SJSA1 (cell line): ENCODE data around the gene ARFIP1. TPM values are rescaled to one million over a fixed set of nuclear protein-coding genes. Genes with fewer than 3 reads are reported as not detected.
"Not testable (repeated sequence)": the region's sequence is repeated elsewhere in the genome, so short reads cannot be mapped to it uniquely, and the experiment has no call there.

ENCODE experiments used
- DNase-seq, 2 experiments: peaks; one replicate each; pipeline ENCODE4 v3.0.0-alpha.2; 2015 to 2020; ENCODE audit warnings: low spot score in 2 of 2, low read depth in 1 of 2
- H3K27ac ChIP-seq: fragments of 250-450 bp; sonication (Bioruptor Pico); 2 replicates; pipeline ENCODE4 v1.5.1; 2020; ENCODE audit warnings: mild to moderate bottlenecking, moderate library complexity
- H3K27me3 ChIP-seq: fragments of 250-450 bp; sonication (Bioruptor Pico); replicated peaks from 2 replicates; pipeline ENCODE4 v1.5.1; 2020; ENCODE audit warnings: mild to moderate bottlenecking, moderate library complexity
- H3K36me3 ChIP-seq: fragments of 250-450 bp; sonication (Bioruptor Pico); 2 replicates; pipeline ENCODE4 v1.5.1; 2020; ENCODE audit warnings: mild to moderate bottlenecking
- H3K4me1 ChIP-seq: fragments of 250-450 bp; sonication (Bioruptor Pico); replicated peaks from 2 replicates; pipeline ENCODE4 v1.6.1; 2021; ENCODE audit warnings: mild to moderate bottlenecking
- H3K4me3 ChIP-seq: fragments of 250-450 bp; sonication (Bioruptor Pico); 2 replicates; pipeline ENCODE4 v1.5.1; 2020; ENCODE audit warnings: mild to moderate bottlenecking
- H3K9me3 ChIP-seq: fragments of 250-450 bp; sonication (Bioruptor Pico); replicated peaks from 2 replicates; pipeline ENCODE4 v1.5.1; 2020; ENCODE audit warnings: mild to moderate bottlenecking
- total RNA-seq: library from RNA; depleted of rRNA; stranded (reverse); fragments of >200 nt; shearing (Covaris generic); gene quantifications from 2 replicates; pipeline ENCODE4 v1.2.3, GENCODE V29; 2014

ARFIP1 gene
- total RNA-seq, 1 experiment from 2014 or later = 46.4 TPM

GRCh38 chr4:152839729-152840128 is 60.0 kb downstream of the ARFIP1 start:
- not testable (repeated sequence) for H3K27ac ChIP-seq, H3K36me3 ChIP-seq, H3K27me3 ChIP-seq, H3K9me3 ChIP-seq, DNase-seq, H3K4me1 ChIP-seq, H3K4me3 ChIP-seq

- 0 out of 2 replicates have a peak, but pooled peaks cover 4% of the 10 kb centered on the region for H3K9me3 ChIP-seq
- DNase-seq = no peak
- H3K4me3 ChIP-seq = no peak overlapping the region
- H3K27me3 ChIP-seq = no peaks in the 10 kb centered on the region
- H3K27ac ChIP-seq = no peak overlapping the region
- H3K4me1 ChIP-seq = no peaks in the 10 kb centered on the region
- no peaks in the 10 kb centered on the region for H3K36me3 ChIP-seq
Measured at GRCh38 chr4:152843481-152844090, 63.8 kb downstream of the ARFIP1 start.

- Histone ChIP-seq H3K4me1 (no peaks in the 10 kb centered on the region), H3K4me3 (no peak overlapping the region), H3K36me3 (no peaks in the 10 kb centered on the region; the same call in 1 of the 2 replicates), H3K27ac (no peak overlapping the region), H3K9me3 (no peaks in the 10 kb centered on the region), H3K27me3 (no peaks in the 10 kb centered on the region)
- no peak for DNase-seq
Measured at GRCh38 chr4:152847376-152847775, 67.6 kb downstream of the ARFIP1 start.

- Histone ChIP-seq H3K4me1 (no peaks in the 10 kb centered on the region), H3K27ac (no peak overlapping the region)
- DNase-seq = no peak
Measured at GRCh38 chr4:152848508-152848907, 68.8 kb downstream of the ARFIP1 start.

GRCh38 chr4:152849350-152849749 is 69.6 kb downstream of the ARFIP1 start:
- Histone ChIP-seq H3K27me3 (no peaks in the 10 kb centered on the region), H3K4me3 (no peak overlapping the region), H3K4me1 (no peaks in the 10 kb centered on the region), H3K36me3 (no peaks in the 10 kb centered on the region; the same call in 1 of the 2 replicates), H3K27ac (no peak overlapping the region), H3K9me3 (no peaks in the 10 kb centered on the region; the same call in 1 of the 2 replicates)
- DNase-seq = no peak

More at GRCh38 chr4:152848508-152848907, 68.8 kb downstream of the ARFIP1 start:
- H3K27me3 ChIP-seq = no peaks in the 10 kb centered on the region
- no peaks in the 10 kb centered on the region; the same call in 1 of the 2 replicates for H3K9me3 ChIP-seq
- H3K36me3 ChIP-seq = no peaks in the 10 kb centered on the region; the same call in 1 of the 2 replicates
- no peak overlapping the region for H3K4me3 ChIP-seq

GRCh38 chr4:152850377-152850776 is 70.6 kb downstream of the ARFIP1 start:
- Histone ChIP-seq H3K27me3 (no peaks in the 10 kb centered on the region), H3K4me3 (no peak overlapping the region)
- no peak for DNase-seq

GRCh38 chr4:152851226-152851625 is 71.5 kb downstream of the ARFIP1 start:
- no peak overlapping the region for H3K27ac ChIP-seq

More at GRCh38 chr4:152850377-152850776, 70.6 kb downstream of the ARFIP1 start:
- Histone ChIP-seq H3K4me1 (no peaks in the 10 kb centered on the region), H3K9me3 (no peaks in the 10 kb centered on the region; the same call in 1 of the 2 replicates), H3K27ac (no peak overlapping the region), H3K36me3 (no peaks in the 10 kb centered on the region; the same call in 1 of the 2 replicates)

GRCh38 chr4:152853293-152853692 is 73.5 kb downstream of the ARFIP1 start:
- no peaks in the 10 kb centered on the region; the same call in 1 of the 2 replicates for H3K9me3 ChIP-seq
- no peaks in the 10 kb centered on the region; the same call in 1 of the 2 replicates for H3K36me3 ChIP-seq
- no peak overlapping the region for H3K27ac ChIP-seq
- no peak for DNase-seq
- no peak overlapping the region for H3K4me3 ChIP-seq
- H3K27me3 ChIP-seq = no peaks in the 10 kb centered on the region
- no peaks in the 10 kb centered on the region for H3K4me1 ChIP-seq

More at GRCh38 chr4:152851226-152851625, 71.5 kb downstream of the ARFIP1 start:
- DNase-seq = no peak
- Histone ChIP-seq H3K9me3 (no peaks in the 10 kb centered on the region; the same call in 1 of the 2 replicates), H3K4me3 (no peak overlapping the region), H3K36me3 (no peaks in the 10 kb centered on the region; the same call in 1 of the 2 replicates), H3K4me1 (no peaks in the 10 kb centered on the region), H3K27me3 (no peaks in the 10 kb centered on the region)

GRCh38 chr4:152854016-152854415 is 74.3 kb downstream of the ARFIP1 start:
- not testable (repeated sequence) for H3K36me3 ChIP-seq, H3K27me3 ChIP-seq, H3K4me1 ChIP-seq, DNase-seq, H3K4me3 ChIP-seq, H3K27ac ChIP-seq, H3K9me3 ChIP-seq

- H3K4me3 ChIP-seq = no peak overlapping the region
- H3K27ac ChIP-seq = no peak overlapping the region
- no peak for DNase-seq
- no peaks in the 10 kb centered on the region for H3K4me1 ChIP-seq
- no peaks in the 10 kb centered on the region for H3K27me3 ChIP-seq
- no peaks in the 10 kb centered on the region; the same call in 1 of the 2 replicates for H3K9me3 ChIP-seq
- H3K36me3 ChIP-seq = no peaks in the 10 kb centered on the region
Measured at GRCh38 chr4:152856960-152857359, 77.2 kb downstream of the ARFIP1 start.

GRCh38 chr4:152858934-152859333 is 79.2 kb downstream of the ARFIP1 start:
- H3K4me3 ChIP-seq = no peak overlapping the region
- H3K4me1 ChIP-seq = no peaks in the 10 kb centered on the region
- no peaks in the 10 kb centered on the region for H3K27me3 ChIP-seq
- H3K9me3 ChIP-seq = no peaks in the 10 kb centered on the region
- DNase-seq = no peak
- no peak overlapping the region for H3K27ac ChIP-seq
- H3K36me3 ChIP-seq = no peaks in the 10 kb centered on the region

GRCh38 chr4:152860046-152860445 is 80.3 kb downstream of the ARFIP1 start:
- Histone ChIP-seq H3K4me1 (no peaks in the 10 kb centered on the region), H3K4me3 (no peak overlapping the region), H3K27me3 (no peaks in the 10 kb centered on the region), H3K9me3 (no peaks in the 10 kb centered on the region), H3K27ac (no peak overlapping the region), H3K36me3 (no peaks in the 10 kb centered on the region)
- DNase-seq = no peak

GRCh38 chr4:152862608-152863007 is 82.9 kb downstream of the ARFIP1 start:
- no peak overlapping the region for H3K4me3 ChIP-seq
- H3K4me1 ChIP-seq = no peaks in the 10 kb centered on the region
- H3K27me3 ChIP-seq = no peaks in the 10 kb centered on the region
- H3K36me3 ChIP-seq = no peaks in the 10 kb centered on the region
- no peak for DNase-seq
- H3K27ac ChIP-seq = no peak overlapping the region
- H3K9me3 ChIP-seq = no peaks in the 10 kb centered on the region

GRCh38 chr4:152864361-152864760 is 84.6 kb downstream of the ARFIP1 start:
- H3K4me3 ChIP-seq = no peak overlapping the region
- H3K4me1 ChIP-seq = no peaks in the 10 kb centered on the region
- no peaks in the 10 kb centered on the region for H3K9me3 ChIP-seq
- DNase-seq = no peak
- H3K36me3 ChIP-seq = no peaks in the 10 kb centered on the region
- H3K27ac ChIP-seq = no peak overlapping the region
- H3K27me3 ChIP-seq = no peaks in the 10 kb centered on the region
